Neural progenitor cell (in vitro differentiated cells): Measurements from ENCODE around the gene PLA2G5.

ENCODE experiments used
- EZH2 ChIP-seq: fragments of 200-600 bp; sonication (generic); IDR thresholded peaks from 2 replicates; pipeline ENCODE4 v1.6.1; 2017; ENCODE audit warnings: antibody characterized with exemption, mild to moderate bottlenecking, moderate library complexity
- EZH2phosphoT487 ChIP-seq: fragments of 200-600 bp; sonication (generic); IDR thresholded peaks from 2 replicates; pipeline ENCODE4 v1.6.1; 2017; ENCODE audit warnings: antibody characterized with exemption
- TF ChIP-seq, protein P1 (sequence below): fragments of 200-600 bp; sonication (generic); IDR thresholded peaks from 2 replicates; pipeline ENCODE4 v1.5.1; 2017; ENCODE audit warnings: antibody characterized with exemption, mild to moderate bottlenecking

DNA sequence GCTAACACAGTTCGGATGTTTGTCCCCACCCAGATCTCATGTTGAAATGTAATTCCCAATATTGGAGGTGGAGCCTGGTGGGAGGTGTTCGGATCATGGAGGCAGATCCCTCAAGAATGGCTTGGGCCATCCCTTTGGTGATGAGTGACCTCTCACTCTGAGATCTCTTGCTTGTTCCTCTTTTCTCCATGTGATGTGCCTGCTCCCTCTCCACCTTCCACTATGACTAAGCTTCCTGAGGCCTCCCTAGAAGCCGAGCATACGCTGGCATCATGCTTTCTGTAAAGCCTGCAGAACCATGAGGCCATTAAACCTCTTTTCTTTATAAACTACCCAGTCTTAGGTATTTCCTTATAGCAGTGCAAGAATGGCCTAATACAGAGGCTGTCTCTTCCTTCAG is 8.1 kb upstream of the PLA2G5 start:
- TF ChIP-seq, protein P1, sequence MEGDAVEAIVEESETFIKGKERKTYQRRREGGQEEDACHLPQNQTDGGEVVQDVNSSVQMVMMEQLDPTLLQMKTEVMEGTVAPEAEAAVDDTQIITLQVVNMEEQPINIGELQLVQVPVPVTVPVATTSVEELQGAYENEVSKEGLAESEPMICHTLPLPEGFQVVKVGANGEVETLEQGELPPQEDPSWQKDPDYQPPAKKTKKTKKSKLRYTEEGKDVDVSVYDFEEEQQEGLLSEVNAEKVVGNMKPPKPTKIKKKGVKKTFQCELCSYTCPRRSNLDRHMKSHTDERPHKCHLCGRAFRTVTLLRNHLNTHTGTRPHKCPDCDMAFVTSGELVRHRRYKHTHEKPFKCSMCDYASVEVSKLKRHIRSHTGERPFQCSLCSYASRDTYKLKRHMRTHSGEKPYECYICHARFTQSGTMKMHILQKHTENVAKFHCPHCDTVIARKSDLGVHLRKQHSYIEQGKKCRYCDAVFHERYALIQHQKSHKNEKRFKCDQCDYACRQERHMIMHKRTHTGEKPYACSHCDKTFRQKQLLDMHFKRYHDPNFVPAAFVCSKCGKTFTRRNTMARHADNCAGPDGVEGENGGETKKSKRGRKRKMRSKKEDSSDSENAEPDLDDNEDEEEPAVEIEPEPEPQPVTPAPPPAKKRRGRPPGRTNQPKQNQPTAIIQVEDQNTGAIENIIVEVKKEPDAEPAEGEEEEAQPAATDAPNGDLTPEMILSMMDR: no peak
- TF ChIP-seq EZH2 (no peak), EZH2phosphoT487 (no peak)
